HG02763 (cell line): ENCODE results near the gene ST8SIA4.
"Not testable (repeated sequence)": the region's sequence is repeated elsewhere in the genome, so short reads cannot be mapped to it uniquely, and the experiment has no call there.

ENCODE experiments used
- ATAC-seq: cut with Tn5 transposase; IDR thresholded peaks from one replicate; pipeline ENCODE4 v1.9.1; 2021; ENCODE audit warnings: mild to moderate bottlenecking, moderate library complexity; ENCODE audit not compliant: unreplicated experiment

ST8SIA4 gene

GRCh38 chr5:100788417-100788816 lies 114.7 kb downstream of the ST8SIA4 start:
- ATAC-seq = no peak

DNA sequence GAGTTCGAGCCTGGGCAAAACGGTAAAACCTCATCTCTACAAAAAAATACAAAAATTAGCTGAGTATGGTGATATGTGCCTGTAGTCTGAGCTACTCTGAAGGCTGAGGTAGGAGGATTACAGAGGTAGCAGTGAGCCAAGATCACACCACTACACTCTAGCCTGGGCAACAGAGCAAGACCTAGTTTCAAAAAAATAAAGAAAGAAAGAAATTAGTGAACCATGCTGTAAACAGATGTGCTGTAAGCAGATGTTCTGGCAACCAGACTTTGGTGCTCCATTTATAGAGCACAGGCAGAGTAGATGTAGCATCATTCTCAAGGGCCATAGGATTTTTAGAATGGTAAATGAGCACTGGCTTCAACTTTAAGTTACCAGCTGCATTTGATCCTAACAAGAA lies 115.4 kb downstream of the ST8SIA4 start:
- peak; percentile 47 for ATAC-seq

DNA sequence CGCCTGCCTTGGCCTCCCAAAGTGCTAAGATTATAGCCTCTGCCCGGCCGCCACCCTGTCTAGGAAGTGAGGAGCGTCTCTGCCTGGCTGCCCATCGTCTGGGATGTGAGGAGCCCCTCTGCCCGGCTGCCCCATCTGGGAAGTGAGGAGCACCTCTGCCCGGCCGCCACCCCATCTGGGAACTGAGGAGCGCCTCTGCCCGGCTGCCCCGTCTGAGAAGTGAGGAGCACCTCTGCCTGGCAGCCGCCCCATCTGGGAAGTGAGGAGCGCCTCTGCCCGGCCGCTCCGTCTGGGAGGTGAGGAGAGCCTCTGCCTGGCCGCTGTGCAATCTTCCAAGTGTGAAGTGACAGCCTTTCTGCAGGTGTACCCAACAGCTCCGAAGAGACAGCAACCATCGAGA lies 117.5 kb downstream of the ST8SIA4 start:
- not testable (repeated sequence) for ATAC-seq

DNA sequence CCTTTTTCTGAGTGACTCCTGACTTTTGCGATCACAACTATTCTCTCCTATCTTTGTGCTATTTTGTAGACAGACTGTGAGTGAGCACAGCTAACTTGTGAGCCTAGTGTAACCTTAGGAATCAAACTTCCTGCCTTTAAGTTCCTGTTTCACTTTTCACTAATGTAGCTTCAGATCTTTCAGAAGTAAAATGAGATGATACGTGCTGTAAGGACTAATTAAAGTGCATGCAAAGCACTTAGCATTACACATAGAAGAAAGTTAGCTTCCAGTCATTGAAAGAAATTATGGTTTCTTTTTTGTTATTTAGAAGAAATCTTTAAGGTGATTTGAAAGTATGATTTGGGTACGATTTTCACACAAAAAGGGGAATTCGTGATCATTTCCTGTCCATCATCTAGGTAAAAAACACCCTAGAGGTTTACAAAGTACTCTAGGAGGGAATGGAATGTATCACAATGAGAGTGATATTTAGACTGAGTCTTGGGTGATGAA lies 122.7 kb downstream of the ST8SIA4 start:
- peak; percentile 69 for ATAC-seq

DNA sequence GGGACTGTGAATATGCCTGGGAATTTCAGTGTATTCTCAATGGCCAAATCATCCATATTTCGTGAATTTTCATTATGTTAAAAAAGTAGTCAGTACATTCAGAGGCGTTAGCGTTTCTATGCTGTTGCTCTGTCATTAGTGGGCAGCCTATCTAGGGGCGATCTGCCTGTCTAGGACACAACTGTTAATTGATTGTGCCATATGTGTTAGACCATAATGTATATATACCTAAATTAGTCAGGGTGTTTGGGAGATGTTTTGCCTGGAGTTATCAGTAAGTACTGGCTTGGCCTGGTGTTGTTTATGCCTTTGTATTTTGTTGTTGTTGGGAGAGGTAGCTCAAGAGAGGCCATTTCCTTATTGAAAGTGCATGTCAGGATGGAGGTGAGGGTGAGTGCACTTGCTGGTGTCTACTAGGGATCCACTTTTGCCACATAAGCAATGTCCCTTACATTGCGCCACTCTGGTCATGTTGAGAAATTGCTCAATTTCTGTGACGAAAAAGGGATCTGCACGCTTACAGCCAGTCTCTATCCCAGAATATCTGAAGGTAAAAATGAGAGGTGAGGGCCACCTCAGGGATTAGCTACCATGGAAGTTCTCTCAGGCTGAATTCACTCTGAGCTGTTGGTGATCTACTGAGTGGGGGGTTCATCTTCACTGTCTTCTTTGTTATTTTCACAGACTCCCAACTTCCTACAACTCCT lies 123.3 kb downstream of the ST8SIA4 start:
- ATAC-seq = peak; percentile 19

GRCh38 chr5:100777680-100778300 lies 125.3 kb downstream of the ST8SIA4 start:
- ATAC-seq = peak; percentile 73

- no peak for ATAC-seq
Measured at GRCh38 chr5:100775533-100775855, 127.6 kb downstream of the ST8SIA4 start.

DNA sequence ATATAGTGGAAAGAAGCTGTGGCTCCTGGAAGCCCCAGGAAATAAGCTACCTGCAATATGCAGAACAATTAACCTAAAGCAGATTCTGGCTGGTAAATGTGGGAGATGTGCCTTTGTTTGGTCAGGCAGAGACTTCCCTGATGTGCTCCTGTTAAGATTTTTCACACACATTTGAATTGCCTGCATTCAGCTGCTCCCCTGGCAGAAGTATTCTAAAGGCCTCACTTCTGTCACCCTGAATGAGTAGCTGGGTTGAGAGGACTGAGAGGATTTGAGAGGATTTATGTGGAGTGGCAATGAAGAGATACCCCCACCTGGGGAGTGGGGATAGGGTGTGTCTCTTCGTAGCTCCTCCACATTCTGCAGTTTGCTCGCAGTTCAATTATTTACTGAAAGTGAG lies 130.5 kb downstream of the ST8SIA4 start:
- ATAC-seq = no peak

DNA sequence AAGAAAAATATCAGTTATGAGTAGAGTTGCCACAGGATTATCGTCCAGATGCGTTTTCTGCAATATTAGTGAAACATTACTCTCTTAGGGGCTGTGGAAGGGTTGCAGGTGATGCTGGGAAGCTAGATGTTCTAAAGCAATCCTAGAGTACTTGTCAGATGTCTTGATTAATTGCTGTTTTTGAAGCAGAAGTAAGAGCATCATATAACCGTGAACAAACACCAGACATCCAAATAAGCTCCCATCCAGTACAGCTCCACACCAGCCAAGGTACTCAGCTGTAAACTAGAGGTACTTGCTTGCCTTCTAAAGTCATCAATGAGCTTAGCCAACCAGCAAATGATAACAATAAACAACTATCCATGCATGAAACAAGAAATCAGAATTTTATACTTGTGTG lies 131.1 kb downstream of the ST8SIA4 start:
- ATAC-seq = no peak

GRCh38 chr5:100771181-100771580 lies 131.9 kb downstream of the ST8SIA4 start:
- ATAC-seq = no peak

GRCh38 chr5:100768221-100768620 lies 134.9 kb downstream of the ST8SIA4 start:
- no peak for ATAC-seq

DNA sequence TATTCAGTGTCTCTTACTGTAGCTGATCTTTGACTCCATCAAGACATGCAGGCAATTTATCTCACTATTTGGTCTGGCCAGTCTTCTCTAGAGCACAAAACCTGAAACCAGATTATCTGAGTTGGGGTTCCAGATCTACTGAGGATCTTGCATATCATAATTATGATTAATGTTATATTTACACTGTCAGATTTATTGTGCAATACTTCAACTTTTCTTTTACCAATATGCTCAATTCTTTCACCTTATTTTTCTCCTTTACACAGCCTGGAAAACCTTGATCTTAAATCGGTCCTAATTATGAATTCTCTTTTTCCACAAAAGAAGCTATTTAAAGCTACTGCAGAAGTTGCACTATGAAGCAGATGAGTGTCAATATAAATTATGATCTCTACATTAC lies 140.1 kb downstream of the ST8SIA4 start:
- ATAC-seq = no peak

GRCh38 chr5:100762108-100762507 lies 141.0 kb downstream of the ST8SIA4 start:
- no peak for ATAC-seq

DNA sequence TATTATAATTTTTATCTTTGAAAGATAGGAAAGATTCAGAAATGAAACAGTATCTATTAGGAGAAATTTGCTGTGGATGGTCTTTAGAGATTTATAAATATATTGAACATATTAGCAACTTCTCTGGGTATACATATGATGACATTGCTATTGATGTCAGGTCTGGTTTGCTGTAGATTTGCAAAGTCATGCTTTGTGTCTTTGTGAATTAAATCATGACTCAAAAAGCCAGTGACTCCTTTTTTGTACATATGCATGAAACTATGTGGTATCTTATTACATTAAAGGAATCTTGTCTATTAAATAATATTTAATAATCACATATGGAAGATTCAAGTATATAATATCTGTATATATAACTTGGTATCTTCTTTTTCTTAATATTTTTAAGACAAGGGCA lies 141.9 kb downstream of the ST8SIA4 start:
- no peak for ATAC-seq

- ATAC-seq = no peak
Measured at GRCh38 chr5:100760688-100761087, 142.4 kb downstream of the ST8SIA4 start.

- ATAC-seq = no peak
Measured at GRCh38 chr5:100758780-100759179, 144.3 kb downstream of the ST8SIA4 start.

GRCh38 chr5:100758306-100758705 lies 144.8 kb downstream of the ST8SIA4 start:
- ATAC-seq = no peak

DNA sequence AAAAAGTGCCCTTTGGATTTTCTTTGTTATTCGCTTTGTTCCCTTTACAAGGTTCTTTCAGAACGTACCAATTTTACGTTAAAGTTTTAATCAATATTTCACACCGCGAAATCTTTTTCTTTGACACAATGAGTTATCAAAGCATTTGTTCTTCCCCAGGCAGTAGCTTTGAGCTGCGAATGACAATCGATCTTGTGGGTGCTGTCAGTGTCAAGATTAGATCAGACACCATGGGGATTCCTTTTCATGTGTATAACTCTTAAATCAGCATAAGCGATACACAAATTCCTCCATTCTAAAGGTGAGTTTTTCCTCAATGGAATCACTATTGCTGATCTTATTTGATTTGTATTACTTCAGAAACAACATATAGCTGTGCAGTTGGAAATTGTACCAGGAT lies 145.5 kb downstream of the ST8SIA4 start:
- ATAC-seq = no peak
